HG02884 (cell line): ENCODE measurements around the gene LMAN2L.

Source experiments
- ATAC-seq: cut with Tn5 transposase; IDR thresholded peaks from one replicate; pipeline ENCODE4 v1.9.1; 2021; ENCODE audit warnings: mild to moderate bottlenecking, moderate library complexity; ENCODE audit not compliant: unreplicated experiment

Gene LMAN2L

GRCh38 chr2:96662360-96662759 is 77.5 kb downstream of the LMAN2L start:
- no peak for ATAC-seq

- no peak for ATAC-seq
Observed at GRCh38 chr2:96661324-96661723, 78.5 kb downstream of the LMAN2L start.

- ATAC-seq = no peak
Observed at GRCh38 chr2:96656540-96656939, 83.3 kb downstream of the LMAN2L start.
